Epithelial cell of alveolus of lung (primary cell): ENCODE measurements around the gene C10orf95. TPM values are rescaled to one million over a fixed set of nuclear protein-coding genes. Genes with fewer than 3 reads are reported as not detected.

ENCODE experiments used
- total RNA-seq: library from RNA; depleted of rRNA; stranded (reverse); fragments of >200 nt; gene quantifications from 2 replicates; pipeline ENCODE4 v1.2.1, GENCODE V29; 2015

The C10orf95 gene, protein sequence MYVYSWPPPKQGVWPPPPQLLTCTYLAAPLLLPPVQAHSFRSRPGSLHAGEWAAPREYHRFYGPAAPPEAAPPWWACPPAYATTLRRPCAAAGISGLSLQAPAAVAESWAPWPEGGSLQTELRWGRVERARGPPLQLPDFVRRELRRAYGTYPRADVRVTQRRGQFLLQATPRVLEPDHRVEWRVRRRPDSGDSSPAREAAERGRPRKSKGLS
- total RNA-seq: not detected in 2 replicates

DNA sequence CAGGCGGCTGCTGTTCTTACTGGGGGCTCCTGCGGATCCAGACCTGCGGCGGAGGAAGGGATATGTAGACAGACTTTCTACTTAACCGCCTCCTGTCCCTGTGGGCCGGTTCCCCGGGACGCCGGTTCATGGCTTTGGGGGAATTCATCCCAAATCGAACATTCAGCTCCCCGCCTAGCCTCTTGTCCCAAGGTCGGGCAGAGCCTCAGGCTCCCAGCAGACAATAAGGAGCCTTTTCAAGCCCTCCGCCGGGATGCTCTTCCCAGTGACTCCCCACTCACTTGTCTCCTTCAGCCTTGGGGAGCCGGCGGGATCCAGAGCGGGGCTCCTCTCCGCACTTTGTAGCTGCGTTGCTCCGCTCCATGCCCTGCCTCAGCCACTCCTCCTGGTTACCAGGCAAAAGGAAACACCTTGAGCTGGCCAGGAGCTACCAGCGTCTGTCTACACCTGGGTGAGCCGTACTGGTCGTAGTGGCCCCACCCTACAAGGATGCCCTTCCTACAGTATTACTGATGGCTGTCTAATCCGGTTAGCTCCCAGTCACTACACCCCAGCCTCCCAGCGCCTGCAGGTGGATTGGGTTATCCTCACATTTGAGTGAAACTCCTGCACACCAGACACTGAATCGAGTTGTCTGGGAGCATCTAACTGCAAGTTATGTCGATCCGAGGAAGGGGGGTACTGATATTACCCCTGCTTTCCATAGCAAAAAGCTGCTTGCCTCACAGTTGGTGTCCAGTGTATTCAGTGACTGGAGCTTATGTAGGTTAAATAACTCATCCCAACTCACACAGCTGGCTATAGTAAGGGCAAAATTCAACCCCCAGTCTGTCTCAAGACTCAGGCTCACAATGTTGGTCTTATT lies at the start of gene C10orf95:
Gene C10orf95 (minus strand): TSS at position 439 of the 865 bp plus-strand sequence. CDS start 450 bp downstream, outside the sequence.

DNA sequence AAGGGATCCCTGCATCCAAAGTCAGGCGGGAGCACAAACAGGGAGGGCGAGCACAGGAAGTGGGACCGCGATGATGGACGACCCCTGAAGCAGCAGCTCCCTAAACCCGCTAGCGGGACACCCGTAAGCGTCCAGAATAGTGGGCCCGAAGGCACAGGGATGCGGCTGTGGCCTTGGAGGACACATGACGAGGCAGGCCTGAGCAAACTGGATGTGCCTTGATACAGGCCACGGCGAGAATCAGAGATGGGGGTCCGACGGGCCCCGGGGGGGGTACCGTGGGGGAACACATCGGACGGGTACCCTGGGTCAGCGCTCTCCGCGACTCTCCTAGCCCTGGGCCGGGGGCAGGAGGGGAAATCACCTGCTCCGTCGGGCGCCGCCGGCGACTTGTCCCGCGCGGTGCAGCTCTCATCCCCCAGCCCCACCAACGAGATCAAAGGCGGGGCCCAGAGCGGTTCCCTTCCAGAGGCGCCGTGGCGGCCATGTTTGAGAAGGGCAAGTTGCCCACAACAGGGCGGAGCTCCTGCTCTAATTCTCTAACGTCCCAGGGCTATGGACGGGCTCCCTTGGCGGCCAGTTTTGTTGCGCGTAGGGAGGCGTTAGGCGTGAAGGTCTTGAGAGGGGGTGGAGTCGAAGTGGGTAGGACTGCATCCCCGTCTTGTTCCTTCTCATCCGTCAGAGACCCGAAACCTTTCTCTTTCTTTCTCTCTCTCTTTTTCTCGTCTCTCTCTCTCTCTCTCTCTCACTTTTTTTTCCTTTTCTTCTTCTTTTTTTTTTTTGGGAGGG lies 19.0 kb downstream of the C10orf95 start, which contains the start of gene CUEDC2:
Gene CUEDC2 (minus strand): TSS at position 413 of the 789 bp plus-strand sequence. CDS start 7,386 bp downstream, outside the sequence.

DNA sequence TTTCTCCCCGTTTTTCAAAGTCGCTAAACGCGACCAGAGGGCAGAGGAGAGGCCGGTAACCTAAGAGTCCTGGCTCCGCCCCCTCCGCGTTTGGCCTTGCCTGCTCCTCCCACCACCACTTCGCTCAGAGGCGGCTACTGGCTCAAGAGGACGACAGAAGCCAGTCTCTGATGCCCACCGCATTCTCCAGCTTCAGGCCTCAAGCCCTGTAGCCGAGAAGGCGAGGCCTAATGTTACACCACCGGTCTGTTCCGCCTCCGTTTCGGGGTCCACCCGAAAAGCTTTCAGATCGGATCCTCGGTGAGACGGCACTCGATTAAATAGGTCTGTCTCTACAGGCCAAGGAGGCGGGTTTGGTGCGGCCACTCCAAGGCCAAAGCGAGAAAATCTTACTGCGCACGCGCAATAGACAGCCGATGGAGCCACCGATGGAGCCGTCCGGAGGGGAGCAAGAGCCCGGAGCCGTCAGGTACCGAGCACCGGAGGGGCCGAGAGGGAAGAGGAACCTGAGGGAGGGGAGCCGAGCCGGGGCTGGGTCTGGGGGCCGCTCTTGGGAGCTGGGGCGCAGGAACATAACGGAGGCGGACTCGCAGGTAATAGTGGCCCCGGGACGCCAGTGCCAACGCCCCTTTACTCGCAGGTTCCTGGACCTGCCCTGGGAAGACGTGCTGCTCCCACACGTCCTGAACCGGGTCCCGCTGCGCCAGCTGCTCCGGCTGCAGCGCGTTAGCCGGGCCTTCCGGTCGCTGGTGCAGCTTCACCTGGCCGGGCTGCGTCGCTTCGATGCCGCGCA lies 30.4 kb downstream of the C10orf95 start, which contains the start of gene FBXL15:
Gene FBXL15 (plus strand): TSS at position 123 of the 793 bp plus-strand sequence. CDS start 294 bp downstream, at position 417.

DNA sequence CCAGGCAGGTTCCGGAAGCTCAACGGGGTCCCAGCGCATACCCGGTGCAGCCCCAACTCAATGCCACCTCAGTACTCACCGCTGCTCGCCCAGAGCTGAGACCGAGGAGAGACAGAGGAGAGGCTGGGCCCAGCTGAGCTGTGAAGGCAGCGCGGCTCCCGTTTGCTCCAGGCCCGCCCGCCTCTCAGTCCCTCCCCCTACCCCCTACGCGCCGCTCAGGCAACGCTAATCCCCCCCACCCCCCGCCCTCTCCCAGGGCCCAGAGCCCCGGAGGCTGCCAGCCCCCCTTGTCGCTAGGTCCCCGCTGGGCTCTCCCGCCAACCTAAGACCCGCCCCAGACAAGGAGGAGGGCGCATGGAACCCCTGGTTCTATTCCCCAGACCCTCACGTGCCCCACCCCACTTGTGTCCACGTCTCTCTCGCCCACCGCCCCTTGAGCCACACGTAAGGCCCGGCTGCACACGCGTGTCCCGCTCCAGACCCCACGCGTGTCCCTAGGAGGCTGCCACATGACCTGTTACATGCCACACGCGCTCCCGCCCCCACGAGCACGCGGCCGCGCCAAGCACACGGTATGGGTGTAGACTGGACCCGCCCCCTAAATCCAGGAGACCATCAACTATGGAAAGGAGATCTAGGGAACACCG lies 32.6 kb downstream of the C10orf95 start, which contains the start of gene PSD:
Gene PSD (minus strand): TSS at position 164 of the 647 bp plus-strand sequence. CDS start 1,747 bp downstream, outside the sequence.

Other genes with a start within 250 kb of the C10orf95 start
- 1.3 TPM in 1 of 2 replicates, not detected in the other for gene ELOVL3, start 225.2 kb downstream of the C10orf95 start, total RNA-seq
- 0.16 and 1.3 TPM in 2 replicates for gene PITX3, start 210.0 kb downstream of the C10orf95 start, total RNA-seq
- gene GBF1, start 206.0 kb downstream of the C10orf95 start, total RNA-seq: 30.1 and 39.0 TPM in 2 replicates
- gene NFKB2, start 55.8 kb downstream of the C10orf95 start, total RNA-seq: 19.2 and 52.1 TPM in 2 replicates
- gene PSD, start 32.8 kb downstream of the C10orf95 start, total RNA-seq: 6.8 and 12.2 TPM in 2 replicates
- 14.6 and 14.7 TPM in 2 replicates for gene FBXL15, start 30.7 kb downstream of the C10orf95 start, total RNA-seq
- 122 and 133 TPM in 2 replicates for gene CUEDC2, start 19.0 kb downstream of the C10orf95 start, total RNA-seq
- gene ACTR1A, start 51.2 kb upstream of the C10orf95 start, total RNA-seq: 116 and 169 TPM in 2 replicates
- gene SUFU, start 52.4 kb upstream of the C10orf95 start, total RNA-seq: 7.2 and 14.1 TPM in 2 replicates
- gene TRIM8, start 192.9 kb upstream of the C10orf95 start, total RNA-seq: 112 and 131 TPM in 2 replicates